ENCODE results near the gene TACSTD2. TPM values are rescaled to one million over a fixed set of nuclear protein-coding genes. Genes with fewer than 3 reads are reported as not detected.
"Not testable (repeated sequence)": the region's sequence is repeated elsewhere in the genome, so short reads cannot be mapped to it uniquely, and the experiment has no call there.

The TACSTD2 gene
- total RNA-seq (2021) = not detected in 2 replicates
- Bru-seq, nascent RNA = percentile 18 among the genes with signal in this experiment
- percentile 17 among the genes with signal in this experiment for BruChase-seq, experiment 1, labeled RNA remaining after a 2-hour chase
- BruChase-seq, experiment 2, labeled RNA remaining after a 6-hour chase = not detected
- long read RNA-seq = 0 reads

GRCh38 chr1:58576727-58577653 lies at the start of gene TACSTD2:
TACSTD2 (minus strand) TSS chr1:58577252; CDS start chr1:58577156, 96 bp downstream.
- DNase-seq (ENCODE audit: low spot score) = no peak
- H3K27ac ChIP-seq (ENCODE audit: low read depth, low read length, poor library complexity, severe bottlenecking) = no peak within 1 kb of the TSS
- H3K4me3 ChIP-seq (ENCODE audit: low read depth, low read length, poor library complexity, severe bottlenecking) = no peak within 1 kb of the TSS
- H3K9me3 ChIP-seq (ENCODE audit: low read depth, low read length, poor library complexity, severe bottlenecking) = no peaks in the 10 kb centered on the region
- ChIA-PET POLR2A (ENCODE audit: low non-redundant PET) (no interaction called here), CTCF (no interaction called here)
- peaks cover 63% of the 10 kb centered on the region for H3K27me3 ChIP-seq (replicated peaks; ENCODE audit: insufficient read depth, low read depth, low read length, poor library complexity)
- intact Hi-C loops (cut with micrococcal nuclease; ENCODE audit: unreplicated experiment) = no loop called here
- H3K4me1 ChIP-seq (ENCODE audit: insufficient read depth, low read length, poor library complexity, severe bottlenecking) = no peaks in the 10 kb centered on the region
- BruUV-seq (replicated peaks) = no TSS peak
- no peaks in the 10 kb centered on the region for H3K36me3 ChIP-seq (ENCODE audit: insufficient read depth, low read length, poor library complexity, severe bottlenecking)
- TF ChIP-seq CTCF (conservative IDR thresholded peaks at IDR 0.05; ENCODE audit: low read depth, low read length) (no peak), EZH2 (IDR thresholded peaks at IDR 0.05; ENCODE audit: borderline replicate concordance, low read depth, low read length, poor library complexity, severe bottlenecking) (peak; percentile 86)

GRCh38 chr1:58626293-58626692 lies 49.2 kb upstream of the TACSTD2 start:
- TF ChIP-seq CTCF (conservative IDR thresholded peaks at IDR 0.05; ENCODE audit: low read depth, low read length) (no peak), EZH2 (IDR thresholded peaks at IDR 0.05; ENCODE audit: borderline replicate concordance, low read depth, low read length, poor library complexity, severe bottlenecking) (no peak)

GRCh38 chr1:58623259-58623658 lies 46.2 kb upstream of the TACSTD2 start:
- H3K27ac ChIP-seq (ENCODE audit: low read depth, low read length, poor library complexity, severe bottlenecking); H3K4me3 ChIP-seq (ENCODE audit: low read depth, low read length, poor library complexity, severe bottlenecking); POLR2A ChIA-PET (ENCODE audit: low non-redundant PET); H3K9me3 ChIP-seq (ENCODE audit: low read depth, low read length, poor library complexity, severe bottlenecking); H3K36me3 ChIP-seq (ENCODE audit: insufficient read depth, low read length, poor library complexity, severe bottlenecking); H3K4me1 ChIP-seq (ENCODE audit: insufficient read depth, low read length, poor library complexity, severe bottlenecking); BruUV-seq (replicated peaks); DNase-seq (ENCODE audit: low spot score); CTCF ChIA-PET; intact Hi-C loops (cut with micrococcal nuclease; ENCODE audit: unreplicated experiment); H3K27me3 ChIP-seq (replicated peaks; ENCODE audit: insufficient read depth, low read depth, low read length, poor library complexity): not testable (repeated sequence)

More at GRCh38 chr1:58626293-58626692, 49.2 kb upstream of the TACSTD2 start:
- CTCF ChIA-PET = no interaction called here
- Histone ChIP-seq H3K36me3 (ENCODE audit: insufficient read depth, low read length, poor library complexity, severe bottlenecking) (no peaks in the 10 kb centered on the region), H3K27me3 (replicated peaks; ENCODE audit: insufficient read depth, low read depth, low read length, poor library complexity) (no peaks in the 10 kb centered on the region), H3K27ac (ENCODE audit: low read depth, low read length, poor library complexity, severe bottlenecking) (no peak overlapping the region), H3K4me1 (ENCODE audit: insufficient read depth, low read length, poor library complexity, severe bottlenecking) (no peaks in the 10 kb centered on the region), H3K4me3 (ENCODE audit: low read depth, low read length, poor library complexity, severe bottlenecking) (no peak overlapping the region), H3K9me3 (ENCODE audit: low read depth, low read length, poor library complexity, severe bottlenecking) (no peaks in the 10 kb centered on the region)
- intact Hi-C loops (cut with micrococcal nuclease; ENCODE audit: unreplicated experiment) = no loop called here
- BruUV-seq (replicated peaks) = no TSS peak
- DNase-seq (ENCODE audit: low spot score) = no peak
- POLR2A ChIA-PET (ENCODE audit: low non-redundant PET) = no interaction called here
